Mammary epithelial cell (primary cell): ENCODE measurements around the gene TPD52L1.

Experiments used
- CTCF ChIP-seq, 2 donors: IDR thresholded peaks in 1 of 2; conservative IDR thresholded peaks in 1 of 2; 2 replicates each; pipeline ENCODE4 v1.5.1; 2011 to 2012; ENCODE audit warnings: inconsistent platforms in 2 of 2, low read length in 2 of 2, mild to moderate bottlenecking in 2 of 2, control low read depth in 1 of 2, low read depth in 1 of 2; ENCODE audit not compliant: insufficient read depth in 1 of 2; ENCODE audit errors: extremely low read depth in 1 of 2
- EZH2 ChIP-seq: IDR thresholded peaks from 2 replicates; pipeline ENCODE4 v1.6.1; 2012; ENCODE audit warnings: low read length, inconsistent platforms, borderline replicate concordance

GRCh38 chr6:125213939-125214338, 60.4 kb downstream of the TPD52L1 start:
- no peak for TF ChIP-seq CTCF (conservative IDR thresholded peaks at IDR 0.05 in 1 of 2, IDR thresholded peaks at IDR 0.05 in 1 of 2; ENCODE audit: extremely low read depth in 1 of 2, insufficient read depth in 1 of 2, low read depth in 1 of 2, low read length in 2 of 2)
- TF ChIP-seq EZH2, result no peak
